Heart right ventricle (tissue), 16 donors: ENCODE data around the gene RPRD1B. TPM values are rescaled to one million over a fixed set of nuclear protein-coding genes. Genes with fewer than 3 reads are reported as not detected.

Source experiments
- ATAC-seq, 8 donors: fragments of 200-7000 bp; cut with Tn5 transposase; one replicate each; pipeline ENCODE4 v1.9.1; 2020; ENCODE audit warnings: mild to moderate bottlenecking in 8 of 8, moderate library complexity in 8 of 8, moderate number of reproducible peaks in 1 of 8
- DNase-seq, 2 donors: peaks; one replicate each; pipeline ENCODE4 v3.0.0-alpha.2; 2020
- H3K27ac ChIP-seq, 10 donors: fragments of 200-600 bp; sonication (generic) in 2 of 10; one replicate each; pipeline versions ENCODE4 v1.5.0 to v1.8.0; 2020 to 2022; ENCODE audit warnings: mild to moderate bottlenecking in 3 of 10
- H3K27me3 ChIP-seq, 7 donors: fragments of 200-600 bp; one replicate each; pipeline ENCODE4 v1.8.0; 2021 to 2022; ENCODE audit warnings: mild to moderate bottlenecking in 2 of 7
- H3K36me3 ChIP-seq, 9 donors: fragments of 200-600 bp; sonication (generic) in 1 of 9; one replicate each; pipeline versions ENCODE4 v1.5.0 to v1.8.0; 2020 to 2022; ENCODE audit warnings: mild to moderate bottlenecking in 2 of 9
- H3K4me1 ChIP-seq, 9 donors: fragments of 200-600 bp; sonication (generic) in 1 of 9; one replicate each; pipeline versions ENCODE4 v1.5.0 to v1.8.0; 2020 to 2022; ENCODE audit warnings: mild to moderate bottlenecking in 4 of 9
- H3K4me3 ChIP-seq, 10 donors: fragments of 200-600 bp; sonication (generic) in 2 of 10; one replicate each; pipeline versions ENCODE4 v1.5.0 to v1.8.0; 2020 to 2022; ENCODE audit warnings: mild to moderate bottlenecking in 7 of 10, moderate library complexity in 2 of 10
- H3K9me3 ChIP-seq, 11 donors: fragments of 200-600 bp in 10 of 11; sonication (generic) in 2 of 11; one replicate each; pipeline versions ENCODE4 v1.5.0 to v1.8.0; 2013 to 2022; ENCODE audit warnings: mild to moderate bottlenecking in 2 of 11, control low read depth in 1 of 11, moderate library complexity in 1 of 11
- CTCF ChIP-seq, 9 donors: fragments of 200-600 bp; sonication (generic) in 2 of 9; IDR thresholded peaks; one replicate each; pipeline versions ENCODE4 v1.5.0 to v1.8.0; 2021 to 2022; ENCODE audit warnings: antibody characterized with exemption in 9 of 9, mild to moderate bottlenecking in 5 of 9, moderate library complexity in 1 of 9
- WGBS, 2 donors: extraction: QIAGEN DNeasy Blood & Tissue Kit; methylation state at CpG; one replicate each; pipeline ENCODE4 v1.1.7; 2013; ENCODE audit warnings: inconsistent platforms in 1 of 2; 5-methylcytosine and 5-hydroxymethylcytosine counted together
- intact Hi-C, 10 donors: fragments of 100-400 bp; cut with DNase I; formaldehyde crosslinking; loops; one replicate each; pipeline versions ENCODE4 v1.11.1 to v1.14.2; 2022
- polyA plus RNA-seq, 2 donors: library from polyadenylated mRNA; stranded (reverse); fragments of 200-250 nt; gene quantifications; one replicate each; pipeline ENCODE4 v1.2.3, GENCODE V29; 2013
- total RNA-seq, 10 donors: library from RNA; stranded (reverse); fragmentation: NEBNext Ultra II Directional in 3 of 10; extraction: Animal tissue kit (Norgen Biotek cat#: 25700) in 3 of 10; gene quantifications; one replicate each; pipeline versions ENCODE4 v1.2.1 to v1.2.4, GENCODE V29; 2021 to 2023
- donor health status: Arrhythmogenic right ventricular cardiomyopathy.
- donor health status: ischemic (EF 13 %, LVEDD 7.1; RV severe dilation, severe dysfunction).
- donor health status: healthy with polysubstance abuse.
- donor health status: DM: no; HTN: yes; CAD: no.
- donor health status: DM: no; HTN: no; CAD: no.
- donor health status: ischemic (EF 25% LVEDD 6.9; RV normal size, moderate dysfunction).
- donor health status: ischemic (EF 25% LVEDD 5.7; RV mildly dilated, moderate dysfunction).
- donor health status: healthy.
- donor health status: DM: yes; HTN: yes; CAD: no.
- donor health status: Ischemic cardiomyopathy.
- donor health status: ischemic (EF 35%, LVEDD 5.7; RV mildly dilated, moderate dysfunction).
- donor health status: nonischemic (EF 11% LVEDD 7.7; RV severe dilation, severe dysfunction).
- donor health status: DM: yes; HTN: yes; CAD: no.
- donor health status: PGD.
- donor health status: ischemic (EF 29% LVEDD 5.4; RV normal size, mild dysfunction).
- donor health status: nonischemic (EF 23%, LVEDD 6.1; RV moderate dilation, normal function).

The RPRD1B gene
- total and polyA plus RNA-seq, 12 donors, result 10.4 to 78.1 (median 47.3) TPM

GRCh38 chr20:38134427-38135270 lies 101.1 kb downstream of the RPRD1B start:
- no peak overlapping the region for H3K4me3 ChIP-seq
- no peaks in the 10 kb centered on the region for H3K27me3 ChIP-seq
- intact Hi-C loops, result no loop called here
- no peaks in the 10 kb centered on the region for H3K9me3 ChIP-seq
- DNase-seq (peak in 1 of 2 donors; percentile 53), ATAC-seq (peak in 7 of 8 donors; percentile 1 to 61 (median 37))
- peaks cover 0 to 92% (median 59%) of the 10 kb centered on the region in 9 donors for H3K36me3 ChIP-seq
- 41 to 51% methylated on average over 9 of the region's 9 CpGs for WGBS, 2 donors
- H3K4me1 ChIP-seq, result peaks cover 18 to 59% (median 40%) of the 10 kb centered on the region in 9 donors
- TF ChIP-seq CTCF (IDR thresholded peaks at IDR 0.05), result no peak
- peak overlapping the region; percentile 13 to 92 (median 77) for H3K27ac ChIP-seq

- intact Hi-C loops, result no loop called here
- peaks cover 0 to 92% (median 53%) of the 10 kb centered on the region in 9 donors for H3K36me3 ChIP-seq
- no peaks in the 10 kb centered on the region for H3K27me3 ChIP-seq
- H3K4me1 ChIP-seq, result peaks cover 22 to 65% (median 45%) of the 10 kb centered on the region in 9 donors
- WGBS, 2 donors, result 54 to 64% methylated on average over 7 of the region's 7 CpGs
- H3K4me3 ChIP-seq, result no peak overlapping the region
- ATAC-seq (peak in 2 of 8 donors; percentile 1), DNase-seq (no peak)
- peak overlapping the region; percentile 52 to 92 (median 77) for H3K27ac ChIP-seq
- H3K9me3 ChIP-seq, result no peaks in the 10 kb centered on the region
- no peak for TF ChIP-seq CTCF (IDR thresholded peaks at IDR 0.05)
These were observed 101.7 kb downstream of the RPRD1B start for GRCh38 chr20:38135271-38135650.

GRCh38 chr20:38135651-38136420 lies 102.3 kb downstream of the RPRD1B start:
- Histone ChIP-seq H3K4me3 (no peak overlapping the region), H3K27me3 (no peaks in the 10 kb centered on the region), H3K27ac (peak overlapping the region; percentile 47 to 92 (median 77)), H3K9me3 (no peaks in the 10 kb centered on the region), H3K36me3 (peaks cover 0 to 92% (median 48%) of the 10 kb centered on the region in 9 donors), H3K4me1 (peaks cover 24 to 71% (median 51%) of the 10 kb centered on the region in 9 donors)
- no peak for TF ChIP-seq CTCF (IDR thresholded peaks at IDR 0.05)
- intact Hi-C loops, result no loop called here
- 67 to 74% methylated on average over 28 of the region's 28 CpGs for WGBS, 2 donors
- DNase-seq, result no peak
- ATAC-seq, result peak in 4 of 8 donors; percentile 2 to 18 (median 13)
